HG03060 (cell line): Measurements from ENCODE around the gene TRAPPC4.
"Not testable (repeated sequence)": the region's sequence is repeated elsewhere in the genome, so short reads cannot be mapped to it uniquely, and the experiment has no call there.

Experiments used
- ATAC-seq: cut with Tn5 transposase; IDR thresholded peaks from one replicate; pipeline ENCODE4 v1.9.1; 2021; ENCODE audit warnings: low read depth, moderate number of reproducible peaks; ENCODE audit not compliant: unreplicated experiment

TRAPPC4 gene

DNA sequence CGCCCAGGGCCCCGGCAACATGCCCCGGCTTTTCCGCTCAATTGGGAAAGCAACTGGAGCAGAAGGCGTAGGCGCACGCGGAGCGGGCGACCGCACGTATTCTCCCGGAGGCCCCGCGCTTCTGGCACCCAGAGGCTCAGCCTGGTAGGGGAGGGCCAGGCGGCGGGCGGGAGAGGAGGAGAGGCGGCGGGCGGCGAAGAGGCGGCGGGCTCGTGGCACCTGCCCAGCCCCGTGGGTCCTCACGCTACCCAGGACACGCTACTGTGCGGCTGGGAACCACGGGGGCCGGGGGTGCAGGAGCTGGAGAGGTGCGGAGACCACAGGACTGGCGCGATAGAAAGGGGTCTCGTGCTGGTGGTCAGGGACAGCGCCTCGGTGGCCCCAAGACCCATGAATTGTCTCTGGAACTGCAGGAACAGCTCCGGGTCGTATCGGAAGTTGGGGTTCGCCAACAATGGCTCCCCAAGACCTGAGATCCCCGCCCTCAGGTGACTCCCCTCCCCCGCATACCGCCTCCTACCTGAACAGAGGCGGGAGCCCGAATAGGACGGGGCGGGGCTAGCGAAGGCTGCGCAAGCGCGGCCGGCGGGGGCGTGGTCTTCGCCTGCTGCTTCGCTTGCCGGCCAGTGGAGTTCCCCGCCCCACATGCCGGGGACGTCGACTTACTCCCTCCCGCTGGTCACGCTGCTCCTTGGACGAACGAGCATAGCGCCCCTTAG lies 11.9 kb downstream of the TRAPPC4 start, which contains the start of gene SLC37A4:
Gene SLC37A4 (minus strand): TSS at position 549 of the 719 bp plus-strand sequence.
- peak; percentile 80 for ATAC-seq

DNA sequence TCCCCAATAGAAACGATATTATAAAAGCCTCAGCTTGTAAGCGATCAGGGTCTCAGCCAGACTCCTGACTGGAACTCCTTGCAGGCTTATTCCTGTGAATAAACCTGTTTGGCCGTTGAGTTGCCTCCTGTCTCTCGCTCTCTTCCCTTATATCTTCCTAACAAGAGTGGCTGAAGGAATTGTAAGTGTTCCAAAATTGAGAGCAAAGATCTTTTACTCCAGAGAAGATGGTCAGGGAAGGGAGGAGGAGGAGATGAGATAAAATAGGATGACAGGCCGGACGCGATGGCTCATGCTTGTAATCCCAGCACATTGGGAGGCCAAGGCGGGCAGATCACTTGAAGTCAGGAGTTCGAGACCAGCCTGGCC lies 13.3 kb downstream of the TRAPPC4 start:
- ATAC-seq: no peak

DNA sequence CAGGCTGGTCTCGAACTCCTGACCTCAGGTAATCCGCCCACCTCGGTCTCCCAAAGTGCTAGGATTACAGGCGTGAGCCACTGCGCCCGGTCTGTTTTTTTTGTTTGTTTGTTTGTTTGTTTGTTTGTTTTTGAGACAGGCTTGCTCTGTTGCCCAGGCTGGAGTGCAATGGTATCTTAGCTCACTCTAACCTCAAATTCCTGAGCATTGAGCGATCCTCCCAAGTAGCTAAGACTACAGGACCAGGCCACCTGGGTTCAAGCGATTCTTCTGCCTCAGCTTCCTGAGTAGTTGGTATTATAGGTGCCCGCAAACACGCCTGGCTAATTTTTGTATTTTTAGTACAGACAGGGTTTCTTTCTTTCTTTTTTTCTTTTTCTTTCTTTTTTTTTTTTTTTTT lies 14.9 kb downstream of the TRAPPC4 start:
- not testable (repeated sequence) for ATAC-seq

DNA sequence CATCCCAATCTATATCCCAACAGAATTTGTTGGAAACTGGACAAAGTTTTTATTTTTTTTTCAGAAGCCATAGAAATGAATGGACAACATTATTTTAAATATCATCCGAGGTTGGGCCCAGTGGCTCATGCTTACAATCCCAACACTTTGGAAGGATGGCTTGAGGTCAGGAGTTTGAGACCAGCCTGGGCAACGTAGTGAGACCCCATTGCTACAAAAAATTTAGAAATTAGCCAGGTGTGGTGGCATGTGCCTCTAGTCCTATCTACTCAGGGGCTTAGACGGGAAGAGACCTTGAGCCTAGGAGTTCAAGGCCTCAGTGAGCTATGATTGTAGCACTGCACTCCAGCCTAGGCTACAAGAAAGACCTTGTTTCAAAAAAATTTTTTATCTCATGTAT lies 16.2 kb downstream of the TRAPPC4 start:
- ATAC-seq: no peak

DNA sequence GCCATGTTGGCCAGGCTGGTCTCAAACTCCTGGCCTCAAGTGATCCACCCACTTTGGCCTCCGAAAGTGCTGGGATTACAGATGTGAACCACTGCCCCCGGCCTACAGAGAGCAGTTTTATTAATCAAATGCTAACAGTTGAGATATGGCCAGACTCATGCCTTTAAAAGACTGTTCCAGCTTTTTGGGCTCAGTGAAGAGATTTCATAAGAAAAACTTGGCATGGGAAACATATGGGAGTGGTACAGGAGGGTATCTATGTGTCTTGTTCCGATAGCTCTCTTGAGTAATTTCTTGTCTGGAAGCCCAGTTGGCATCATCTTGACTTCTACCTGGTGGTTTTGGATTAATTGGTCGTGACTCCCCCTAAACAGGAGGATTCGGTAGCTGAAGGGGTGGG lies 20.3 kb downstream of the TRAPPC4 start:
- no peak for ATAC-seq

DNA sequence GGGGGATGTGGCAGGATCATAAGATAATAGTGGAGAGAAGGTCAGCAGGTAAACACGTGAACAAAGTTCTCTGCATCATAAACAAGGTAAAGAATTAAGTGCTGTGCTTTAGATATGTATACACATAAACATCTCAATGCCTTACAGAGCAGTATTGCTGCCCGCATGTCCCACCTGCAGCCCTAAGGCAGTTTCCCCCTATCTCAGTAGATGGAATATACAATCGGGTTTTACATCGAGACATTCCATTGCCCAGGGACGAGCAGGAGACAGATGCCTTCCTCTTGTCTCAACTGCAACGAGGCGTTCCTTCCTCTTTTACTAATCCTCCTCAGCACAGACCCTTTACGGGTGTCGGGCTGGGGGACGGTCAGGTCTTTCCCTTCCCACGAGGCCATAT lies 20.9 kb downstream of the TRAPPC4 start:
- ATAC-seq: not testable (repeated sequence)

DNA sequence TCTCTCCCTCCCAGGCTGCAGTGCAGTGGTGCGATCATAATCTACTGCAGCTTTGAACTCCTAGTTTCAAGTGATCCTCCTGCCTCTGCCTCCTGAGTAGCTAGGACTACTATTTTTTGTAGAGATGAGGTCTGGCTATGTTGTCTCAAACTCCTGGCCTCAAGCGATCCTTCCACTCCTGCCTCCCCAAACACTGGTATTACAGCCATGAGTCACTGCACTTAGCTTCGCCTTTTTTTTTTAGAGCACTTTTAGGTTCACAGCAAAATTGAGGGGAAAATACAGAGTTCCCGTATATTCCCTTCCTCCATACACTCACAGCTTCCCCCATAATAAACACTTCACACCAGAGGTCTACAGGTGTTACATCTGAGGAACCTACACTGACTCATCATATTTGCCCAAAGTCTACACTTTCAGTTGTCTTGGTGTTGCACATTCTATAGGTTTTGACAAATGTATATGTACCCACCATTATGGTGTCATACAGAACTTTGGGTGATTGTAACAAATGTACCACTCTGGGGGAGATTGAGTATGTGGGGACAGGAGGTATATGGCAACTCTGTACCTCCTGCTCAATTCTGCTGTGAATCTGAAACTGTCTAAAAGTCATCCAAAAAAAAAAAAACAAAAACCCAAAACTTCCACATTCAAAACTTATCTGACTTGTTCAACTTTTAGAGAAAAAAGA lies 23.4 kb downstream of the TRAPPC4 start:
- ATAC-seq: no peak

DNA sequence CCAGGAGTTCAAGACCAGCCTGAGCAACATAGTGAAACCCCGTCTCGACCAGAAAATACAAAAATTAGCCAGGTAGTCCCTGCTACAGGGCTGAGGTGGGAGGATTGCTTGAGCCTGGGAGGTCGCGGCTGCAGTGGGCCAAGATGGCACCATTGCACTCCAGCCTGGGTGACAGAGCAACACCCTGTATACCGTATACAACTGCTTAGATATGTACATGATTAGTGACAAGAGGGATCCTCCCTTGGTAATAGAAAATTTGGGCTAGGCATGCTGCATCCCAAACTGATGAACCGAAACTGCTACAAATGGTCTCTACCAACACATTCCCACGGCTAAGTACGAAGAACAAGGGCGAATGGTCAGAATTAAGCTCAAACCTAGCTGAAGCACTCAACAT lies 24.4 kb downstream of the TRAPPC4 start:
- ATAC-seq: no peak

DNA sequence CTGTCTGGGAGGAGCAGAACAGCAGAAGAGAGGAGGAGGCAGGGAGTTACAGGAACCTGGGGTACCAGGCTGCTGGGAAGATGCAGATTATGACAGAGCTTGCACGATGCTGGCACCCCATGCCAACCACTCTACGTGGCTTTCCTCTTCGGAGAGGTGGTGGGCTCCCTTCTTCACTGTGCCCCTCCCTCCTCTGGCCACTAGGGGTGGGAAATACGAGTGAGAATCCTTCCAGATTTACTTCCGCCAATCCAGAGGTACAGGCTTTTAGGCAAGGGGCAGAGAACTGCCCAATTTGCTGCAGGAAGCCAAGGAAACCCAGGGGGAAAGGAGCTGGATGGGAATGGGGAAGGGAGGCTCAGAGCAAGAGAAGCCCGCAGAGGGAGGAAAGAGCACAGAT lies 26.1 kb downstream of the TRAPPC4 start:
- ATAC-seq: no peak

DNA sequence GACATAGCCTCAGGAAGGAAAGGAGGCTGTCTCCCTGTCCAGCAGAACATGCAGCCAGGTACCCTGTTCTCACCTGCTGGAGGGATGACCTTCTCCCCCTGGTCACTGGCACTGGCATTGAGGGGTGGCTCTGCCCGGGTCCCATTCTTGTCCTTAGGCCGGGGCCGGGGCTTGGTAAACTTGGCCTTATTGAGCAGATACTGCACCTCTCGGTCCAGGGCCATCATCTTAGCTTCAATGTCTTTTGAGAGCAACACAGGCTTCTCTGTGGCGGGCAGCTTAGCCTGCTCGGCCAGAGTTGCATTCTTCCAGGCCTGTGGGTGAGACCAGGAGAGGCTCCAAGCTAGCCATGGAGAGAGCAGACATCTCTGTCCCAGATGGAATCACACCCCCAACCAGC lies 27.9 kb downstream of the TRAPPC4 start:
- no peak for ATAC-seq

DNA sequence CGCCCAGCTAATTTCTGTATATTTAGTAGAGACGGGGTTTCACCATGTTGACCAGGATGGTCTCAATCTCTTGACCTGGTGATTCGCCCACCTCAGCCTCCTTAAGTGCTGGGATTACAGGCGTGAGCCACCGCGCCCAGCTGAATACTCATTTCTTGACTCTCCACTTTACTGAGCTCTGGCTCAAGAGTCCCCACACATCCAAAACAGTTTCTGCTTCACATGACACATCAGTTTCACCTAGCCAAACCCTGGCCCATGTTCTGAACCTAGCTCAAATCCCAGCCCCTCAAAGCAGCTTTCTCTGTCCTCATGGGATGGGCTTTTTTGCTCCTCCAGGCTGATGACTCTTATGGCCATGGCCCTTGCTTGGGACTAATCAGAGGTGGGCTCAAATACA lies 28.6 kb downstream of the TRAPPC4 start:
- no peak for ATAC-seq

DNA sequence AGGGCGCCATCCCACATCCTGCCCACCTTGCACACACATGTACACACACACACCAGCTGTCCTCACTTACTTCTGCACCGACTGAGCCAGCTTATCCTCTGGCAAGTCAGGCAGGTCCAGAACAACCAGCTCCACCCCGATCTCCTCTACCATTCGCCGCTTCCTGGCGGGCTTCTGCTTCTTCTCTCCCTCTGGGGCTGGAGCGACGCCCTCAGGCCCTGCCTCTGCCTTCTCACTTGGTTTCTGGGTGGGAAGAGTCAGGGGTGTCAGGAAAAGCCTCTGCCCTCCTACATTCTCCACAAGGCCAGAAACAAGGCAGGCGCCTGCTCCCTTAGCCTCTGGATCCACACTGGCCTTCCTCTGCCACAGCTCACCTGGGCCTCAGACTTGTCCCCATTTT lies 30.1 kb downstream of the TRAPPC4 start:
- no peak for ATAC-seq

DNA sequence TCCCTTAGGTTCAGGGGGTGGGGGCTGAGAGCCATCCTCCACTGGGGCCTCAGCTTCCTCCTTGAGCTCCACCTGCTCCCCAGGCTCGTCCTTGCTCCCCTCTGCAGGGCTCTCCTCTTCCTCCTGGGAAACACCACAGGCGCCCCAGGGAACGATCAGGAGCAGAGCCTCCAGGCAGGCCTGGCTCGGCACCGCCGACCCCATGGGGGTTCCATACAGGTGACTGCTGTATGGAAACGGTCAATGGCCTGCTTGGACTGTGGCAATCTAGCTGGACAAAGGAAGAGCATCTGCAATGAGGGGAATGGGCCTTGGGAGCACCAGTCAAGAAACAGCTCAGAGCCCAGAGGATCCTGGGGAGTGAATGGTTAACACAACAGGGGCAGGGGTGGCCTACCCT lies 30.5 kb downstream of the TRAPPC4 start:
- ATAC-seq: no peak

DNA sequence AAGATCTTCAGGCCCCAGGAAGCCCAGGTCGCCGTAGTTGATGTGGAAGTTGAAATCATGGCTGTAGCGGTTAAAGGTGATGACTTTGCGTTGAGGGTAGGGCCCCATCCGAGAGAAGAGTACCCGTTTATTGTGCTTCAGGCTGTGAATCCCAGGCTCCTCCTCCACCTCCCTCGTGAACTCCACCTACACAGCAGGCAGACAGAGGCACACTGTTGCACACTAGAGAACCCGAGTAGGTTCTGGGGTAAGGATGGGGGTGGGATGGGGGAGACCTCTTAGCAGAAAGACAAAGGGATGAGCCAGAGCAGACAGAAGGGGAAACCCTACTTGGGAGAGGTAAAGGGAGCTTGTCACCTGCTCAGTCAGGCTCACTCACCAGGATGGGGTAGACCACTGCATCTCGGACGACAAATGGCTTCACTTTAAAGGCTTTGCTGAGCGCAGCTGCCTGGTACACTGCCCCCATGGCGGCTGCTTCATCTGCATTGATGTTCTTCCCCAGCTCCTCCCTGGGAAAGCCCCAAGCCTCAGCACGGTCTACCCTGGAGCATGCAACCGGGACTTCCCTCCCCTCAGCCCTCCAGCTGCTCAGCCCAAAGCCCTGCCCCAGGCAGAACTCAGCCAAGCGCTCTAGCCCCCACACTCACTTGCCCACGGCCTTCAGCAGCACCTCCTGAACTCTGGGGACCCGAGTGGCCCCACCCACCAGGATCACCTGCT lies 33.0 kb downstream of the TRAPPC4 start:
- ATAC-seq: no peak

DNA sequence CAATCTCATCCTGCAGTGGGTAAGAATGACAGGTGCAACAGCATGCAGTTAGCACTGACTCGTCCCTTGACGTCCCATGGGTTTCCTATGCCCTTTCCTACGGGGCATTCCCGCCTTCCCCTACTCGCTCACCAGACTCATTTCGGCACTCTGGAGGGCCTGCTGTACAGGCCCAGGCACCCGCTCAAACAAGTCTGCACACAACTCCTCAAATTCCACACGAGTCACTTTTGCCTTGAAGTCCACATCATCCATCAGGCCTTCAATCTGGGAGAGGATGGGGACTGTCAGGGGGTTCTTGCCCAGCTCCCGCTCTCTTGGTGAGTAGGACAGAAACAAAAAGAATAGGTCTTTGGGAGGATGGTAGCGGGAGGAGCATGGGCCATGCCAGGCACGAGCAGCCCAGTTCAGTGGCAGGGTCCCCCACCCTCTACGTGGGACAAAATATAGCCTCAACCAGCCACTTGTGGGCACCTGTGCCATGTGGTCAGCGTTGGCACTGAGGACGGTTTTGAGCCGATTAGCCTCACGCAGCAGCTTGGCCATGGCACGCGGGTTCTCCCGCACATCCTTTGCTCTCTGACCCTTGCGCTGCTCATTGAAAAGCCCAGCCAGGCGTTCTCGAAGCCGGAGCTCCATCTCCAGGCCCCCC lies 33.7 kb downstream of the TRAPPC4 start:
- ATAC-seq: no peak

DNA sequence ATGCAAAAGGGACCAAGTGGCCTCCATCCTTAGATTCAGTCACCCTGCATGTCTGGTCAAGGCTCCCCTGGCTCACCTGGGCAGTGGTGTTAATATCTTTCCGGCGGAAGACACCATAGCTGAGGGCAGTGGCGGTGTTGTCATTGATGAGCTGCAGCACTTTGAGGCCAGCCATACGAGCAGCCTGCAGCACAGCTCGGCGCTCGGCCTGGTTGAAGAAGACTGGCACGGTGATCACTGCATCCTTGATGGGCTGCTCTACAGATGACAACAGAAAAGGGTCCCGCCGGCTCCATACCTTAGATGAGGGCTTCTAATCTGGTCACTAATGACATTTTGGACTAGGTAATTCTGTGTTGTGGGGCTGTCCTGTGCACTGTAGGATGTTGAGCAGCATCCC lies 35.9 kb downstream of the TRAPPC4 start:
- no peak for ATAC-seq

DNA sequence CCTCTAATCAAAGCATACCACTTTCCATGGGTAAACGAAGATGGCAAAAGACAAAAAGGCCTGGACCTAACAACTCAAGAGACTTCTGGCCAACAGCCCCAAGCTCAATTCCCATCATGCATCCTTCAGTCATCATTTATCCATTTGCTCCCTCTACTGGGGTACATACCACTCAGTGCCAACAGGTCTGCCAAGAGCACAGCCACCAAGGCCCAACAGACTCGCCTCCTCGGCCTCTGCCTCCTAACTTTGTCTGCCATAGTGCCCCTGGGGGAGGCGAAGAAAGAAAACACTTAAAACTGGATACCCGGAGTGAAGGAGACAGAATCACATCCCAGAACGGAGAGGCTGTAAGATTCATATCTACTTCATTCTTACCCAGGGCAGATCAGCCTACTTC lies 37.3 kb downstream of the TRAPPC4 start:
- ATAC-seq: no peak

DNA sequence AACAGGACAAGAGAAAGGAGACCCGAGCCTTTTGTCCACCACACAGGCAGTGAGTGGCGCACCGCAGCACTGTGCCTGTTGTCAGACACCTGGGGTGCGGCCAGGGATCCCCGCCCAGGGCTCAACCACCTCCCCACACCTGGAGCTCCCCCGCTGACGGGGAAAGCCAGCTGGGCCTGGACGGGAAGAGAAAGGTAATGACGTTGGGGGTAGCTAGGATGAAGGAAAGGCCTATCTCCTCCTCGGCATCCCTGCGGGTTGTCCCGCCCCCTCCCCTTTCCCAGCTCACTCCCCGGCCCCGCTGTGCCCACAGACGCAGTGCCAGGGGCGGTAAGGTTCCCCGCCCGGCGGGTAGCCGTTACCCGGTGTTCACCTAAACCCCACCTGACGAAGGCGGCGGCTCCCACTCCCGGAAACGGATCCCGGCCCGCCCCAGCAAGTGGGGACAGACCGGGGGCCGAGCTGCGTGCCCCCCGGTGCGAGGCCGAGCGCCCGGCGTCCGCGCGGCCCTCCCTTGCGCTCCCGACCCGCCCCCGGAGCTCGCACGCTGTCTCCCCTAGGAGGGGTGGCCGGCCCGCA lies 37.9 kb downstream of the TRAPPC4 start:
- ATAC-seq: no peak

DNA sequence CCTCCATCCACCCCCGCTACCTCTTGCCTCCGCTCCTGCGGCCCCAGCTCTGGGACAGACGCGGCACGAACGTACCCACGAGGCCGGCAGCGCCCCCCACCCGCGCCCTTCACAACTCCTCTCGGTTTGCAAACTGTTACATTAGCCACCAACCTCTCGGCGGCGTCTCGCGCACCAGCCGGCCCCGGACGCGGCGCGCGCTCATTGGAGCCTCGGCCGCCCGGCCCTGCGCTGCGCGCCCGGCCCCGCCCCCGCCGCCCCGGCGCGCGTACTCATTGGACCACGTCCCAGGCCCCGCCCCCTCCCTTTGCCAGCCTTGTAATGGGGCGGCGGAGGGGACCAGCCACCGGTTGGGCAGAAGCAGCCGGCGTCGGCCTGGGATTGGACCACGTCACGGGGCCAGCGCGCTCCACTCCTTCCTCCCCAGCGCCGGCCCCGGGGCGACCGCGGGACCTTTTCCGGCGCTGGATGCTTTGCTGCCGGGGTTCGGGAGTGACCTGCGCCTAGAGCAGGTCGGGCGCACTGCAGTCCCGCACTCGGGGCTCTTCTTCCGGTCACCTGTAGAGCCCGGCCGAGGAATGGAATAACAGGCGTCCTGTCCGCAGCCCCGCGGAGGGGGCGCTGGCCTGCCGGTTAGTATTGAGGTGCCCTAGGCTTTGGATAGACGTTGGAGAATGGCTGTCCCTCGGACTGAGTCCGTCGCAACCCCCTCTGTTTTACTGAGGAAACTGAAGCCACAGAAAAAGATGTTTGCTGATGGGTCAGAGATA lies 38.6 kb downstream of the TRAPPC4 start, which contains the start of gene HYOU1:
Gene HYOU1 (minus strand): TSS at position 206 of the 770 bp plus-strand sequence. CDS start 1,045 bp downstream, outside the sequence.
- ATAC-seq: peak; percentile 63

DNA sequence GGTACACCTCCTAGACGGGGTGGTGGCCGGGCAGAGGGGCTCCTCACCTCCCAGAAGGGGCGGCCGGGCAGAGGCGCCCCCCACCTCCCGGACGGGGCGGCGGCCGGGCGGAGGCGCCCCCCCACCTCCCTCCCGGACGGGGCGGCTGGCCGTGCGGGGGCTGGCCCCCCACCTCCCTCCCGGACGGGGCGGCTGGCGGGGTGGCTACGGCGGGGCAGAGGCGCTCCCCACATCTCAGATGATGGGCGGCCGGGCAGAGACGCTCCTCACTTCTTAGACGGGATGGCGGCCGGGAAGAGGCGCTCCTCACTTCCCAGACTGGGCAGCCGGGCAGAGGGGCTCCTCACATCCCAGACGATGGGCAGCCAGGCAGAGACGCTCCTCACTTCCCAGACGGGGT lies 40.6 kb downstream of the TRAPPC4 start:
- not testable (repeated sequence) for ATAC-seq
